Choroid plexus epithelial cell (primary cell): ENCODE measurements around the gene NVL.

Experiments used
- DNase-seq: peaks from one replicate; pipeline ENCODE4 v3.0.0-alpha.2; 2010; ENCODE audit warnings: low read depth
- H3K4me3 ChIP-seq: 2 replicates; pipeline ENCODE4 v1.5.1; 2011; ENCODE audit warnings: low read depth, mild to moderate bottlenecking, control low read depth, low read length, moderate library complexity
- TF ChIP-seq, protein P1 (sequence below): conservative IDR thresholded peaks from 2 replicates; pipeline ENCODE4 v1.5.1; 2011; ENCODE audit warnings: low read depth, mild to moderate bottlenecking, control low read depth, inconsistent platforms, low read length, moderate library complexity

NVL gene

DNA sequence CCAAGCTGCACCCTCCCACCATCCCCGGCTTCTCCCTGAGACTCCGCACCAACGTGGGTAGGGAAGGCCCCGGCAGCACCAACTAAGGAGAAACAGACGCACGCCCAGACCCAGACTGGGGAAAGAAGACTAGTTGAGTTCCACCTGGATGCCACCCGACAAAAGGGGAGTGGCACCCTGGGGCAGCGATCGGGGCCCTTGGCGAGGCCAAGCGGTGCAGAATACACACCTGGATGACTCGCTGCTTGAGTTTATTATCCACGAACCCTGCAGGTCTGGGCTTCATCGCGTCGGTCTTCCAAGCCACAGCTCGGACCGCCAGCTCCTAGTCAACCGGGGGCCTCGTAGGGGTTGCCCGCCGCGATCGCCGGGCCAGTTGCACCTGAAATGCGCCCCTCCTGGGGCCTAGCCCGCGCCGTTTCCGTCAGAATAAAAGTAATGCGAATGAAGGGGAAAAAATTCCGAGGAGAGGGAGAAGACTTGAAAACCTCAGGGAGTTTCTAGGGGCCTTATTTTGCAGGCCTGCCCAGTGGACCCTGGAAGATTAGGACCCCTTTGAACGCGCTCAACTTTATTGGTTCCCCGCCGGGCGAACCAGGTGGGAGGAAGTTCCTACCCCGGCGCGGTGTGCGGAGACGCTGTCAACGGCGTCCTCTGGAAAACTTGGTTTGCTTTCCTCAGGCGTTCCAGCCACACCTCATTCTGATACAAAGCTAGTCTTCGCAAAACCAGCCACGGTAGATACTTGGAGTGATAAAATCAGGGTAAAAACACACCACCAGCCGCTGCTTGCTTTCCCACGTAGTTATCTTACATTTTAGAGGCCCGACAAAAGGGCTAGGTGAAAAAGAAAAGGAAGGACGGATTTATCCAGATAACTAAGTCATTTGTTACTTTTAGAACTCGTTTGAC lies at the start of gene NVL:
TSS of gene NVL (minus strand) at position 331 of the 912 bp plus-strand sequence. CDS start at position 286, 45 bp downstream.
- peak; percentile 92 for DNase-seq
- peak within 1 kb of the TSS; percentile 93 for H3K4me3 ChIP-seq
- TF ChIP-seq, protein P1, sequence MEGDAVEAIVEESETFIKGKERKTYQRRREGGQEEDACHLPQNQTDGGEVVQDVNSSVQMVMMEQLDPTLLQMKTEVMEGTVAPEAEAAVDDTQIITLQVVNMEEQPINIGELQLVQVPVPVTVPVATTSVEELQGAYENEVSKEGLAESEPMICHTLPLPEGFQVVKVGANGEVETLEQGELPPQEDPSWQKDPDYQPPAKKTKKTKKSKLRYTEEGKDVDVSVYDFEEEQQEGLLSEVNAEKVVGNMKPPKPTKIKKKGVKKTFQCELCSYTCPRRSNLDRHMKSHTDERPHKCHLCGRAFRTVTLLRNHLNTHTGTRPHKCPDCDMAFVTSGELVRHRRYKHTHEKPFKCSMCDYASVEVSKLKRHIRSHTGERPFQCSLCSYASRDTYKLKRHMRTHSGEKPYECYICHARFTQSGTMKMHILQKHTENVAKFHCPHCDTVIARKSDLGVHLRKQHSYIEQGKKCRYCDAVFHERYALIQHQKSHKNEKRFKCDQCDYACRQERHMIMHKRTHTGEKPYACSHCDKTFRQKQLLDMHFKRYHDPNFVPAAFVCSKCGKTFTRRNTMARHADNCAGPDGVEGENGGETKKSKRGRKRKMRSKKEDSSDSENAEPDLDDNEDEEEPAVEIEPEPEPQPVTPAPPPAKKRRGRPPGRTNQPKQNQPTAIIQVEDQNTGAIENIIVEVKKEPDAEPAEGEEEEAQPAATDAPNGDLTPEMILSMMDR, result no peak

DNA sequence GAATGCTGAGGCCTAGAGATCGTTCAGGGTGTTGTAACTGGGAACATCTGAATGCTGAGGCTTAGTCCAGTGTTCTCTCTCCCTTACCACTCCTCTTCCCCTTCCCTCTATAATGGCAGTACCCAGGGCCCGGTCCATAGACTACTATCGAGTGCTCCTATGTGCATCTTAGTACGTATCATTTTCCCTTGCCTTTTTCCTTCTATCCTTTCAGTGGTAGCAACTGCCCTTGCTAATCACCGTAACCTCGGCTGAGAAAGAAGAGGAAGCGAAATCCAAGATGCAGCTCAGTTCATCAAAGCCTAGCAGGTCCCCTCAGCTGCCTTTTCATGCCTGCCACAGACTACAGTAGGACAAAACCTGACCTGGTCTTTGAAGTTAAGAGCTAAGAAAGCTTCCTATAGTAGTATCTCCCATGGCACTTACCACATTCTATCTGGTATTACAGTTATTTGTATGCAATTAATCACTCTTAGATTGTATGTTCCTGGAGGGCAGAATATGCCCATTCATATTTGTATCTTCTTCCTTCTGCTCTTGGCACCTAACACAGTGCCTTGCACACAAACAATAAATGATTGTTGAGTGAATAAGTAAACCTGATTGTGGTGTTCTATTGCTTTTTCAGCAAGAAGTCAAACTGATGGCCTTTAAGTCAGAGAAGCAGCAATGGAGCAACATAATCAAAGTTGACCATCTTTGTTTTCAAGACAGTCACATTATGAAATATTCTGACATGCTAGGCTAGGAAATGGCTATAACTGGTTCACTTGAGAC lies 49.1 kb upstream of the NVL start:
- H3K4me3 ChIP-seq, result no peak overlapping the region

DNA sequence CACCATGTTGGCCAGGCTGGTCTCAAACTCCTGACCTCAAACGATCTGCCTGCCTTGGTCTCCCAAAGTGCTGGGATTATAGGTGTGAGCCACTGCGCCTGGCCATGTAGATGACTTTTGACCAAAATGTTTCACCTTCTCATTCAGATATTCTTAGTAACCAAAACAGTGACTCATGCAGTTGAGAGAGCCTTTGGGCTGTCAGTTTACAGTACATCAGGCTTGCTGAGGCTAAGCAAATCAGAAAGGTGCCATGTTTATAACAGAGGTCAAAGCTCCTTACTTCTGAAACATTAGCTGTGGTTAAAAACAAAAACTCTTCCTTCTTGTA lies 47.7 kb upstream of the NVL start:
- TF ChIP-seq, protein P1, result no peak
- peak; percentile 87 for DNase-seq

More for the DNA sequence above, 49.1 kb upstream of the NVL start:
- no peak for DNase-seq
- TF ChIP-seq, protein P1, result no peak

DNA sequence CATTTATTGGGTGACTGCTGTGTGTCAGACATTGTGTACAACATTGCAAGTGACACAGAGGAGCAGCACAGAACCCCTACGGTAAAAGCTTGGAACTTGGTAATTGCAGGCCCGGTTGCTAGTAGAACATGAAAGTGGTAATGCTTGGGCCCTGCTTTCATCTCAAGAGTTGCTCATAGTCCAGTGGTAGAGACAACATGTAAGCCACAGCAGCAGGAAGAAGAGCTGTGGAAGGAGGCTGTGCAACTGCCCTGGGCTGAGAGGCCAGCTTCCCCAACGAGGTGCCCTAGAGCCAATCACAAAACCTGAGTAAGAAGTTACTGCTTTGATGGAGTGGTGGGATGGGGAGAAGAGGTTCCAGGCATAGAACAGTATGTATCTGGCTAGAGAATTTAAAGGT lies 45.1 kb upstream of the NVL start:
- H3K4me3 ChIP-seq, result no peak overlapping the region
- TF ChIP-seq, protein P1, result no peak
- DNase-seq, result no peak

More for the DNA sequence above, 47.7 kb upstream of the NVL start:
- no peak overlapping the region for H3K4me3 ChIP-seq

DNA sequence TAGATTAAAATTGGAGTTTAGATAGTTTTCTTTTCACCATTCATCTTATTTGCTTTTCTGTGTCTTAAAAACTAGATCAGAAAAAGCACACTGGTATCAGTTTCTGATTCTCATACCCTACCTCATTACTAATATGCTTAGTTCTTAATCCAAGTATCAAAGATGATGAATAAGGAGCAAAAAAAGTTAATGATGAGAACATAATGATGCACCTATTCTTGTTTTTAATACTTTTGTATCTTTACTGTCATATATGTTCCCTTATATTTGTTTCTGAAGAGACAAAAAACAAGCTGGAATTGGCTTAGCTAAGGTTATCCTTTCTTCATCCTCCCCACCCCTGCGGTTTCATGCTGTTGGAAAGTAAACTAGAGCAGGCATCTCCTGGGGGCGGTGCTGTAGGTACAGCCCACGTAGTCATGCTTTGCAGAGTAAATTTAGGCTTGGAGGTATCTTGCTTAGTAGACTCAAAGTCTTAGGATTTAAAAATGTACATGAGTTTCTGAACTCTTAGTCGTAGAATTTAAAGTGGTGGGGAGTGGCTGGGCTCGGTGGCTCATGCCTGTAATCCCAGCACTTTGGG lies 43.1 kb upstream of the NVL start:
- H3K4me3 ChIP-seq, result no peak overlapping the region
- TF ChIP-seq, protein P1, result no peak
- DNase-seq, result no peak

DNA sequence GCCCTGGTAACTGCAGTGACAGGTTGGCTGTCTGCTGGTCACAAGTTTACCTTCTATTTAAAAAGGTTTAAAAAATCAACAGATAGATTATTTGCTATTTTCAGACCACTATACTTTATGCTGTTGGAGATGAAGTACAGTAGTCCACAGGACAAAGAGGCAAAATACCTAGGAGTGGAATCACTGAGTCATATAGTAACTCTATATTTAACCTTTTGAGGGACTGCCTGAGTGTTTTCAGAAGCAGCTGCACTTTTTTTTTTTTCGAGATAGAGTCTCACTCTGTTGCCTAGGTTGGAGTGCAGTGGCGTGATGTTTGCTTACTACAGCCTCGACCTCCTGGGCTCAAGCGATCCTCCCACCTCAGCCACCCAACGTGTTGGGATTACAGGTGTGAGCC lies 38.4 kb upstream of the NVL start:
- peak; percentile 39 for DNase-seq
- no peak overlapping the region for H3K4me3 ChIP-seq
- TF ChIP-seq, protein P1, result no peak
